ENCODE measurements around the gene IL7R. TPM values are rescaled to one million over a fixed set of nuclear protein-coding genes. Genes with fewer than 3 reads are reported as not detected.

The IL7R gene
- total RNA-seq, 2 experiments from 2014 or later = 136 to 142 TPM

DNA sequence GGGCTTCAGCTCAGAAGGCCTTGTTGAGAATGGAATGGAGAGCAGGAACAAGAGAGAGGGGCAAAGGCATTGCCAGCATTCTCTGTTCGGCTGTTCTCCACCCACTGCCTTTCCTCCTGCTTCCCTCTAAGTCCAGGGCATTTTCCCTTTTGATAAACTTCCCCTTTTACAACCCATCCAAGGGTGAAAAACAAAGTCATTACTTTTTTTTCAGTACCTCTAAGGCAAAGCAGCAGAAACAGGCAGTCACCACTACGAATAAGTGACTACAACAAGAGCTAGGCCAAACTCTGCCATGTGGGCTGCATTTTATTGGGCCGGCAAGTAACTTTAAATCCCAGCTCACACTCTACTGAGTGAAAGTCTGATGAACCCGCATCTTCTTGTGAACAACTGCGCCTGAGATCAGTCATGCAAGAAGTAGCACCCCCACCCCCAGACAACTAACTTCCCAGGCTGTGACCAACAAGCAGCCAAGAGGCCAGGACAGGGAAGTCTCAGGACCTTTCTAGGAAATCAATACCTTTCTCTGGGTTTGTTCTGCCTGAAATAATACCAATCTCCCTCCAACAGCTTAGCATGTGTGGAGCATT lies 13.1 kb downstream of the IL7R start:
- ChIA-PET CTCF (interaction anchor here (0.8 to 2.7 kb wide), 7 partner anchors 11 to 219 kb away, joined by 3 to 9 read pairs (median 3); no protein-coding TSS in a partner anchor), POLR2A (interaction anchor here (0.7 to 2.8 kb wide), 9 partner anchors 9 to 57 kb away, joined by 3 to 27 read pairs (median 4); partner anchors contain the start of gene IL7R)
- DNase-seq (no peak), ATAC-seq (peak; percentile 28)
- H3K27ac Mint-ChIP-seq = peak overlapping the region; percentile 71
- peaks cover 90% of the 10 kb centered on the region for H3K36me3 Mint-ChIP-seq (ENCODE audit: low read depth)
- H3K4me1 Mint-ChIP-seq (ENCODE audit: low read depth) = peaks cover 82% of the 10 kb centered on the region
- intact Hi-C loops (cut with micrococcal nuclease) = no loop called here
- TF ChIP-seq, protein P1, sequence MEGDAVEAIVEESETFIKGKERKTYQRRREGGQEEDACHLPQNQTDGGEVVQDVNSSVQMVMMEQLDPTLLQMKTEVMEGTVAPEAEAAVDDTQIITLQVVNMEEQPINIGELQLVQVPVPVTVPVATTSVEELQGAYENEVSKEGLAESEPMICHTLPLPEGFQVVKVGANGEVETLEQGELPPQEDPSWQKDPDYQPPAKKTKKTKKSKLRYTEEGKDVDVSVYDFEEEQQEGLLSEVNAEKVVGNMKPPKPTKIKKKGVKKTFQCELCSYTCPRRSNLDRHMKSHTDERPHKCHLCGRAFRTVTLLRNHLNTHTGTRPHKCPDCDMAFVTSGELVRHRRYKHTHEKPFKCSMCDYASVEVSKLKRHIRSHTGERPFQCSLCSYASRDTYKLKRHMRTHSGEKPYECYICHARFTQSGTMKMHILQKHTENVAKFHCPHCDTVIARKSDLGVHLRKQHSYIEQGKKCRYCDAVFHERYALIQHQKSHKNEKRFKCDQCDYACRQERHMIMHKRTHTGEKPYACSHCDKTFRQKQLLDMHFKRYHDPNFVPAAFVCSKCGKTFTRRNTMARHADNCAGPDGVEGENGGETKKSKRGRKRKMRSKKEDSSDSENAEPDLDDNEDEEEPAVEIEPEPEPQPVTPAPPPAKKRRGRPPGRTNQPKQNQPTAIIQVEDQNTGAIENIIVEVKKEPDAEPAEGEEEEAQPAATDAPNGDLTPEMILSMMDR (IDR thresholded peaks at IDR 0.05) = no peak
- peaks cover 14% of the 10 kb centered on the region for H3K9me3 Mint-ChIP-seq
- no peaks in the 10 kb centered on the region for H3K27me3 Mint-ChIP-seq
- H3K4me3 Mint-ChIP-seq = no peak overlapping the region

DNA sequence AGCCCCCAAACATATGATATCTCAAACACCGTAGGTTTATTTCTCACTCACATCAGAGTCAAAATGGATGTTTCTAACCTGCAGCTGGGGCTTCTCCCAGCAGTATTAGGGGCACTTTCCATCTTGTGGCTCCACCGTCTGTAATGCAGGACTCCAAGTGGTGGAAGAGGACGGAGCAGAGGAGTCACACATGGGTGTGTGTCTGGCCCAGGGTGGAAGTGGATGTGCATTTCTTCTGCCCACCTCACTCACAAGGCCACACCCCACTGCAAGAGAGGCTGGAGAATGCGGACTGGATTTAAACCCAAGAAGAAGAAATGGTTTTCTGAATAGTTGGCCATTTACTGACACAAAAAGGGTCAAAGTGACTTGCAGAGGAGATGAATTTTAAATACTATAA lies 13.9 kb downstream of the IL7R start:
- DNase-seq (no peak), ATAC-seq (no peak)
- peaks cover 90% of the 10 kb centered on the region for H3K36me3 Mint-ChIP-seq (ENCODE audit: low read depth)
- ChIA-PET POLR2A (interaction anchor here (1.6 to 2.8 kb wide), 4 partner anchors 8 to 16 kb away, joined by 5 to 27 read pairs (median 8); partner anchors contain the start of gene IL7R), CTCF (interaction anchor here (1.1 to 2.7 kb wide), 2 partner anchors 11 to 219 kb away, joined by 3 to 9 read pairs; no protein-coding TSS in a partner anchor)
- no peak overlapping the region for H3K4me3 Mint-ChIP-seq
- H3K27ac Mint-ChIP-seq = peak overlapping the region; percentile 71
- H3K9me3 Mint-ChIP-seq = peaks cover 11% of the 10 kb centered on the region
- intact Hi-C loops (cut with micrococcal nuclease) = no loop called here
- H3K27me3 Mint-ChIP-seq = no peaks in the 10 kb centered on the region
- peaks cover 81% of the 10 kb centered on the region for H3K4me1 Mint-ChIP-seq (ENCODE audit: low read depth)
- TF ChIP-seq, protein P1 (IDR thresholded peaks at IDR 0.05) = no peak

DNA sequence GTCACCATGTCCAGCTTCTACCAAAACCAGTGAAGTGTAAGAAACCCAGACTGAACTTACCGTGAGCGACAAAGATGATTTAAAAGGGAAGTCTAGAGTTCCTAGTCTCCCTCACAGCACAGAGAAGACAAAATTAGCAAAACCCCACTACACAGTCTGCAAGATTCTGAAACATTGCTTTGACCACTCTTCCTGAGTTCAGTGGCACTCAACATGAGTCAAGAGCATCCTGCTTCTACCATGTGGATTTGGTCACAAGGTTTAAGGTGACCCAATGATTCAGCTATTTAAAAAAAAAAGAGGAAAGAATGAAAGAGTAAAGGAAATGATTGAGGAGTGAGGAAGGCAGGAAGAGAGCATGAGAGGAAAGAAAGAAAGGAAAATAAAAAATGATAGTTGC lies 19.8 kb downstream of the IL7R start:
- peaks cover 4% of the 10 kb centered on the region for H3K9me3 Mint-ChIP-seq
- H3K36me3 Mint-ChIP-seq (ENCODE audit: low read depth) = peaks cover 80% of the 10 kb centered on the region
- intact Hi-C loops (cut with micrococcal nuclease) = no loop called here
- ChIA-PET CTCF (interaction anchor here (1.3 to 2.5 kb wide), 3 partner anchors 14 to 50 kb away, joined by 4 to 11 read pairs (median 4); no protein-coding TSS in a partner anchor), POLR2A (interaction anchor here (0.9 to 1.4 kb wide), 3 partner anchors 13 to 48 kb away, joined by 3 to 4 read pairs (median 3); no protein-coding TSS in a partner anchor)
- peaks cover 83% of the 10 kb centered on the region for H3K4me1 Mint-ChIP-seq (ENCODE audit: low read depth)
- ATAC-seq = peak; percentile 28
- no peaks in the 10 kb centered on the region for H3K27me3 Mint-ChIP-seq
- no peak overlapping the region for H3K4me3 Mint-ChIP-seq
- H3K27ac Mint-ChIP-seq = peak overlapping the region; percentile 78
- no peak for DNase-seq
- TF ChIP-seq, protein P1 (IDR thresholded peaks at IDR 0.05) = no peak

DNA sequence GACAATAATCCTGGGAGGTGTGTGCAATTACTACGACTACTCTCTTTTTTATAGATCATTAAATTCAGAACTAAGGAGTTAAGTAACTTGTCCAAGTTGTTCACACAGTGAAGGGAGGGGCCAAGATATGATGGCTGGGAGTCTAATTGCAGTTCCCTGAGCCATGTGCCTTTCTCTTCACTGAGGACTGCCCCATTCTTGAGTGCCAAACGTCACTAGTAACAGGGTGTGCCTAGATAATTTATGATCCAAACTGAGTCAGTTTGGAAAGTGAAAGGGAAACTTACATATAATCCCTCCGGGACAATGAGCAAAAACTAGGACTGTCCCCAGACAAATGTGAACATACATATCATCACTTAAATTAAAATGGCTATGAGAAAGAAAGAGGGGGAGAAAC lies 20.2 kb downstream of the IL7R start:
- Mint-ChIP-seq H3K36me3 (ENCODE audit: low read depth) (peaks cover 75% of the 10 kb centered on the region), H3K4me3 (no peak overlapping the region), H3K27me3 (no peaks in the 10 kb centered on the region), H3K4me1 (ENCODE audit: low read depth) (peaks cover 80% of the 10 kb centered on the region), H3K27ac (peak overlapping the region; percentile 78), H3K9me3 (peaks cover under 1% of the 10 kb centered on the region)
- intact Hi-C loops (cut with micrococcal nuclease) = no loop called here
- ChIA-PET POLR2A (no interaction called here), CTCF (no interaction called here)
- ATAC-seq (peak; percentile 45), DNase-seq (no peak)
- TF ChIP-seq, protein P1 (IDR thresholded peaks at IDR 0.05) = no peak

DNA sequence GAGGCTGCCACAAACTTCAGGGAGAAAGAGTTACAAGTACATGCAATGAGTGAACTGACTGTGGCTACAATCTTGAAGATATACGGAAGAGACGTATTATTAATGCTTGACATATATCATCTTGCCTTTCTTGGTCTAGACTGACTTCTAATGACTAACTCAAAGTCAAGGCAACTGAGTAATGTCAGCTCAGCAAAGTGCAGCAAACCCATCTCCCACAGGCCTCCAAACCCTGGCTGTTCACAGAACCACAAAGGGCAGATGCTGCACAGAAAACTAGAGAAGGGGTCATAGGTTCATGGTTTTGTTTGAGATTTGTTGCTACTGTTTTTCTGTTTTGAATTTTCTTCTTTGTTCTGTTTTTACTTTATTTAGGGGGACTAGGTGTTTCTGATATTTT lies 21.0 kb downstream of the IL7R start:
- Mint-ChIP-seq H3K27ac (peak overlapping the region; percentile 78), H3K4me1 (ENCODE audit: low read depth) (peaks cover 85% of the 10 kb centered on the region), H3K36me3 (ENCODE audit: low read depth) (peaks cover 75% of the 10 kb centered on the region), H3K4me3 (no peak overlapping the region), H3K27me3 (no peaks in the 10 kb centered on the region), H3K9me3 (no peaks in the 10 kb centered on the region)
- TF ChIP-seq, protein P1 (IDR thresholded peaks at IDR 0.05) = no peak
- intact Hi-C loops (cut with micrococcal nuclease) = no loop called here
- peak; percentile 60 for ATAC-seq
- peak; percentile 59 for DNase-seq
- POLR2A ChIA-PET = no interaction called here
- CTCF ChIA-PET = no interaction called here
